HepG2 (cell line): ENCODE results near the gene MXRA8. TPM values are rescaled to one million over a fixed set of nuclear protein-coding genes. Genes with fewer than 3 reads are reported as not detected.
A peak's percentile ranks its signal among the peaks of the same experiment; 100 is the strongest.

Source experiments
- DR1 ChIP-seq: sonication (generic); formaldehyde crosslinking; IDR thresholded peaks from 2 replicates; pipeline ENCODE4 v1.8.0; 2021; ENCODE audit warnings: mild to moderate bottlenecking, missing genetic modification reagents, inconsistent platforms
- FUBP1 ChIP-seq: sonication (generic); formaldehyde crosslinking; IDR thresholded peaks from 2 replicates; pipeline ENCODE4 v1.5.1; 2020; ENCODE audit warnings: missing genetic modification reagents, mild to moderate bottlenecking, borderline replicate concordance
- HMG20A ChIP-seq: IDR thresholded peaks from 2 replicates; pipeline ENCODE4 v1.6.1; 2016; ENCODE audit warnings: borderline replicate concordance
- PLSCR1 ChIP-seq: sonication (generic); formaldehyde crosslinking; IDR thresholded peaks from 2 replicates; pipeline ENCODE4 v1.5.0; 2020; ENCODE audit warnings: missing genetic modification reagents, mild to moderate bottlenecking, borderline replicate concordance
- RBFOX2 ChIP-seq: fragments of 200-400 bp; formaldehyde crosslinking; IDR thresholded peaks from 2 replicates; pipeline ENCODE4 v1.6.1; 2017; ENCODE audit warnings: low read depth, mild to moderate bottlenecking, low read length
- TBP ChIP-seq: sonication (generic); formaldehyde crosslinking; IDR thresholded peaks from 2 replicates; pipeline ENCODE4 v1.5.0; 2020; ENCODE audit warnings: missing genetic modification reagents
- ZBTB26 ChIP-seq: IDR thresholded peaks from 2 replicates; pipeline ENCODE4 v1.6.1; 2016; ENCODE audit warnings: missing compliant biosample characterization, missing genetic modification reagents, borderline replicate concordance
- ZBTB43 ChIP-seq: sonication (generic); formaldehyde crosslinking; conservative IDR thresholded peaks from 2 replicates; pipeline ENCODE4 v1.4.0; 2020; ENCODE audit warnings: missing genetic modification reagents
- ZMYM2 ChIP-seq: sonication (generic); formaldehyde crosslinking; IDR thresholded peaks from 2 replicates; pipeline ENCODE4 v1.8.0; 2022; ENCODE audit warnings: mild to moderate bottlenecking, missing genetic modification reagents
- ZNF20 ChIP-seq: sonication (generic); formaldehyde crosslinking; IDR thresholded peaks from 2 replicates; pipeline ENCODE4 v1.4.0; 2020; ENCODE audit warnings: mild to moderate bottlenecking, moderate library complexity, missing genetic modification reagents
- ZNF503 ChIP-seq: sonication (generic); formaldehyde crosslinking; IDR thresholded peaks from 2 replicates; pipeline ENCODE4 v1.4.0; 2020; ENCODE audit warnings: missing genetic modification reagents
- ZNF678 ChIP-seq: sonication (generic); formaldehyde crosslinking; IDR thresholded peaks from 2 replicates; pipeline ENCODE4 v1.4.0; 2020; ENCODE audit warnings: mild to moderate bottlenecking, missing genetic modification reagents
- ZNF740 ChIP-seq: sonication (generic); formaldehyde crosslinking; IDR thresholded peaks from 2 replicates; pipeline ENCODE4 v1.4.0; 2020; ENCODE audit warnings: missing genetic modification reagents
- ZNF782 ChIP-seq: sonication (generic); formaldehyde crosslinking; IDR thresholded peaks from 2 replicates; pipeline ENCODE4 v1.4.0; 2020; ENCODE audit warnings: missing genetic modification reagents, mild to moderate bottlenecking, borderline replicate concordance
- ZSCAN12 ChIP-seq: sonication (generic); formaldehyde crosslinking; IDR thresholded peaks from 2 replicates; pipeline ENCODE4 v1.9.0; 2021; ENCODE audit warnings: mild to moderate bottlenecking, missing genetic modification reagents
- polyA plus RNA-seq, 8 experiments: library from polyadenylated mRNA; depleted of rRNA in 3 of 8; stranded (reverse) in 7 of 8; unstranded in 1 of 8; fragments of >200 nt; fragmentation: Illumina TruSeq in 4 of 8; extraction: Trizol in 4 of 8; gene quantifications; 2 replicates each; pipeline versions ENCODE4 v1.2.1 to v1.2.3, GENCODE V29; 2011 to 2016; ENCODE audit warnings: low read depth in 4 of 8, missing spikeins in 1 of 8, mixed read lengths in 1 of 8; ENCODE audit not compliant: insufficient read depth in 1 of 8
- total RNA-seq, 5 experiments: library from RNA; depleted of rRNA; stranded (reverse); fragments of >200 nt; fragmentation: Illumina TruSeq; extraction: Trizol; gene quantifications; 2 replicates each; pipeline ENCODE4 v1.2.3, GENCODE V29; 2016; ENCODE audit warnings: low read depth in 1 of 5
- TF ChIP-seq, protein P1 (sequence below): sonication (generic); formaldehyde crosslinking; IDR thresholded peaks from 2 replicates; pipeline ENCODE4 v1.4.0; 2020; ENCODE audit warnings: missing genetic modification reagents, borderline replicate concordance
- TF ChIP-seq, protein P2 (sequence below): sonication (generic); formaldehyde crosslinking; IDR thresholded peaks from 2 replicates; pipeline ENCODE4 v1.4.0; 2020; ENCODE audit warnings: low read depth, mild to moderate bottlenecking, missing genetic modification reagents

MXRA8 gene
- total and polyA plus RNA-seq, 2 of the 13 experiments (the other 11 are each of a cell fraction or from before 2014, with no cell fraction given), result 19.8 to 44.8 TPM

DNA sequence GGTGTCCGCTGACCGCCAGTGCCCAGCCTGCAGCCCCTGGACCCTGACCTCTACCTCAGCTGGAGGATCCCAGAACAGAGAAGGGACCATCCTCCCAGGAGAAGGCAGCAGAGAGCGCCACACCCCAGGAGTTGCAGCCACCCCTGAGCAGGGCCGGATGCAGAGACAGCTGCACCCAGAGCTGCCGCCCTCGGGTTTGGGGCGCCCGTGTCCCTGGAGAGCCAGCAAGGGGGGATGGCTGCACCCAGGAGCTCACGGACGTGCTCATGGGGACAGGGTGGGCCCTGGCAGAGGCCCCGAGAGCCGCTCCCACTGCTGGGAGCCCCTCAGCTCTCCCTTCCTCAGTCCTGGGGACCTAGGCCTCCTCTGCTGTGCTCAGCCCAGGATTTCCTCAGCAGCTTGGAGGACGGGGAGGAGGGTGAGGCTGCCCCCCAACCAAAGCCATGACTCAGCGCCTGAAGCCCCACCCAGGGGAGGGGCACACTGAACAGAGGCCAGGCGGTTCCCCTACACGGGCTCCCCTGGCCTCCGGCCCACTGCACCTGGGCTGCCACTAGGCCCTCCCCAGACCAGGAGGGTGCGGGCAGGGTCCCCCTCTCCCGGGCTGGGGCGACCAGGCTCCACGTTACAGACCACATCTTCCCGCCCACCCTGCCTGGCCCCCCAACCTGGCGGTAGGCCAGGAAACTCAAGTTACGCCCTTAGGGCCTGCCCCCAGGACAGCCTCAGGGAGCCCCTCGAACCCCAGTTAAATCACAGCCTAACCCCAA lies 52.9 kb downstream of the MXRA8 start (continued):
- TF ChIP-seq PLSCR1 (CRISPR knock-in tag), result 0 out of 2 replicates have a peak, but pooled peaks have one; percentile 66
- peak; percentile 50; the same call in 1 of the 2 replicates for TF ChIP-seq ZBTB43 (CRISPR knock-in tag)
- peak; percentile 50 for TF ChIP-seq RBFOX2
- TF ChIP-seq ZMYM2 (CRISPR knock-in tag), result no peak
- TF ChIP-seq ZNF503 (CRISPR knock-in tag), result no peak; the same call in 1 of the 2 replicates
- TF ChIP-seq ZNF740, result peak; percentile 4; the same call in 1 of the 2 replicates
- TF ChIP-seq ZNF782 (CRISPR knock-in tag), result no peak
- TF ChIP-seq, protein P1, sequence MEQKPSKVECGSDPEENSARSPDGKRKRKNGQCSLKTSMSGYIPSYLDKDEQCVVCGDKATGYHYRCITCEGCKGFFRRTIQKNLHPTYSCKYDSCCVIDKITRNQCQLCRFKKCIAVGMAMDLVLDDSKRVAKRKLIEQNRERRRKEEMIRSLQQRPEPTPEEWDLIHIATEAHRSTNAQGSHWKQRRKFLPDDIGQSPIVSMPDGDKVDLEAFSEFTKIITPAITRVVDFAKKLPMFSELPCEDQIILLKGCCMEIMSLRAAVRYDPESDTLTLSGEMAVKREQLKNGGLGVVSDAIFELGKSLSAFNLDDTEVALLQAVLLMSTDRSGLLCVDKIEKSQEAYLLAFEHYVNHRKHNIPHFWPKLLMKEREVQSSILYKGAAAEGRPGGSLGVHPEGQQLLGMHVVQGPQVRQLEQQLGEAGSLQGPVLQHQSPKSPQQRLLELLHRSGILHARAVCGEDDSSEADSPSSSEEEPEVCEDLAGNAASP (CRISPR knock-in tag), result no peak
- TF ChIP-seq DR1 (CRISPR knock-in tag), result no peak; the same call in 1 of the 2 replicates
- TF ChIP-seq ZNF678 (CRISPR knock-in tag), result no peak
- 0 out of 2 replicates have a peak, but pooled peaks have one; percentile 42 for TF ChIP-seq TBP (CRISPR knock-in tag)
- TF ChIP-seq HMG20A (CRISPR knock-in tag), result no peak
- TF ChIP-seq ZNF20, result no peak
- TF ChIP-seq, protein P2, sequence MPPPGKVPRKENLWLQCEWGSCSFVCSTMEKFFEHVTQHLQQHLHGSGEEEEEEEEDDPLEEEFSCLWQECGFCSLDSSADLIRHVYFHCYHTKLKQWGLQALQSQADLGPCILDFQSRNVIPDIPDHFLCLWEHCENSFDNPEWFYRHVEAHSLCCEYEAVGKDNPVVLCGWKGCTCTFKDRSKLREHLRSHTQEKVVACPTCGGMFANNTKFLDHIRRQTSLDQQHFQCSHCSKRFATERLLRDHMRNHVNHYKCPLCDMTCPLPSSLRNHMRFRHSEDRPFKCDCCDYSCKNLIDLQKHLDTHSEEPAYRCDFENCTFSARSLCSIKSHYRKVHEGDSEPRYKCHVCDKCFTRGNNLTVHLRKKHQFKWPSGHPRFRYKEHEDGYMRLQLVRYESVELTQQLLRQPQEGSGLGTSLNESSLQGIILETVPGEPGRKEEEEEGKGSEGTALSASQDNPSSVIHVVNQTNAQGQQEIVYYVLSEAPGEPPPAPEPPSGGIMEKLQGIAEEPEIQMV (CRISPR knock-in tag), result no peak
- TF ChIP-seq ZSCAN12, result no peak
- no peak for TF ChIP-seq FUBP1 (CRISPR knock-in tag)
- TF ChIP-seq ZBTB26, result no peak
